Ascending aorta (tissue), 2 donors: ENCODE measurements around the gene MYOCD. TPM values are rescaled to one million over a fixed set of nuclear protein-coding genes. Genes with fewer than 3 reads are reported as not detected.

Experiments used
- DNase-seq, 2 donors: peaks; one replicate each; pipeline ENCODE4 v3.0.0-alpha.2; 2019; ENCODE audit warnings: low spot score in 2 of 2
- H3K27ac ChIP-seq, 2 donors: fragments of 200-600 bp; sonication (generic); one replicate each; pipeline ENCODE4 v1.5.1; 2016 to 2017; ENCODE audit warnings: mild to moderate bottlenecking in 1 of 2
- H3K27me3 ChIP-seq: fragments of 200-600 bp; sonication (generic); one replicate; pipeline ENCODE4 v1.5.1; 2017
- H3K36me3 ChIP-seq, 2 donors: fragments of 200-600 bp; sonication (generic); one replicate each; pipeline ENCODE4 v1.5.1; 2016
- H3K4me1 ChIP-seq, 2 donors: fragments of 200-600 bp; sonication (generic); one replicate each; pipeline ENCODE4 v1.5.1; 2016 to 2017; ENCODE audit warnings: mild to moderate bottlenecking in 1 of 2
- H3K4me3 ChIP-seq, 2 donors: fragments of 200-600 bp; sonication (generic); one replicate each; pipeline ENCODE4 v1.5.1; 2016 to 2017; ENCODE audit warnings: mild to moderate bottlenecking in 1 of 2
- H3K9me3 ChIP-seq, 2 donors: fragments of 200-600 bp; sonication (generic); one replicate each; pipeline ENCODE4 v1.5.1; 2016
- CTCF ChIP-seq, 3 experiments: fragments of 200-600 bp in 2 of 3; fragments of 450-650 bp in 1 of 3; sonication (generic) in 2 of 3; IDR thresholded peaks; one replicate each; pipeline ENCODE4 v1.5.1; 2016 to 2019; ENCODE audit warnings: antibody characterized with exemption in 3 of 3, mild to moderate bottlenecking in 1 of 3, moderate library complexity in 1 of 3
- intact Hi-C: fragments of 100-400 bp; cut with DNase I; formaldehyde crosslinking; loops from one replicate; pipeline ENCODE4 v1.15.1; 2023
- total RNA-seq: library from RNA; depleted of rRNA; stranded (reverse); fragments of >200 nt; gene quantifications from one replicate; pipeline ENCODE4 v1.1.0, GENCODE V29; 2016

The MYOCD gene
- total RNA-seq, 1 donor from 2014 or later = 153 TPM

- no peak for DNase-seq
- Histone ChIP-seq H3K36me3 (no peaks in the 10 kb centered on the region), H3K4me3 (no peak overlapping the region), H3K27me3 (no peaks in the 10 kb centered on the region), H3K27ac (no peak overlapping the region), H3K9me3 (no peaks in the 10 kb centered on the region), H3K4me1 (peaks cover 0 to 5% of the 10 kb centered on the region in 2 donors)
- intact Hi-C loops = no loop called here
- no peak for TF ChIP-seq CTCF (IDR thresholded peaks at IDR 0.05)
Observed at GRCh38 chr17:12794919-12795532, 129.3 kb downstream of the MYOCD start.

GRCh38 chr17:12800855-12801365 lies 135.2 kb downstream of the MYOCD start:
- no peak overlapping the region for H3K4me3 ChIP-seq
- no peaks in the 10 kb centered on the region for H3K27me3 ChIP-seq
- H3K4me1 ChIP-seq = no peaks in the 10 kb centered on the region
- no peak for TF ChIP-seq CTCF (IDR thresholded peaks at IDR 0.05)
- no peaks in the 10 kb centered on the region for H3K9me3 ChIP-seq
- no peak for DNase-seq
- H3K36me3 ChIP-seq = no peaks in the 10 kb centered on the region
- intact Hi-C loops = loop anchor here (10.0 kb wide), 1 partner anchor 56 kb away; no protein-coding TSS in a partner anchor
- no peak overlapping the region for H3K27ac ChIP-seq

GRCh38 chr17:12806630-12807029 lies 140.9 kb downstream of the MYOCD start:
- no peaks in the 10 kb centered on the region for H3K27me3 ChIP-seq
- H3K4me3 ChIP-seq = no peak overlapping the region
- no peaks in the 10 kb centered on the region for H3K4me1 ChIP-seq
- TF ChIP-seq CTCF (IDR thresholded peaks at IDR 0.05) = no peak
- no peak for DNase-seq
- H3K9me3 ChIP-seq = no peaks in the 10 kb centered on the region
- H3K36me3 ChIP-seq = no peaks in the 10 kb centered on the region
- H3K27ac ChIP-seq = no peak overlapping the region
- intact Hi-C loops = loop anchor here (10.0 kb wide), 1 partner anchor 62 kb away; no protein-coding TSS in a partner anchor

GRCh38 chr17:12808723-12809122 lies 143.0 kb downstream of the MYOCD start:
- intact Hi-C loops = loop anchor here (10.0 kb wide), 1 partner anchor 64 kb away; no protein-coding TSS in a partner anchor
- Histone ChIP-seq H3K27me3 (no peaks in the 10 kb centered on the region), H3K9me3 (no peaks in the 10 kb centered on the region), H3K36me3 (no peaks in the 10 kb centered on the region), H3K27ac (no peak overlapping the region), H3K4me1 (no peaks in the 10 kb centered on the region), H3K4me3 (no peak overlapping the region)
- no peak for TF ChIP-seq CTCF (IDR thresholded peaks at IDR 0.05)
- DNase-seq = no peak

GRCh38 chr17:12812877-12813276 lies 147.2 kb downstream of the MYOCD start:
- Histone ChIP-seq H3K36me3 (no peaks in the 10 kb centered on the region), H3K4me3 (no peak overlapping the region), H3K4me1 (no peaks in the 10 kb centered on the region), H3K27me3 (no peaks in the 10 kb centered on the region), H3K27ac (no peak overlapping the region), H3K9me3 (no peaks in the 10 kb centered on the region)
- TF ChIP-seq CTCF (IDR thresholded peaks at IDR 0.05) = no peak
- intact Hi-C loops = no loop called here
- no peak for DNase-seq
